K562 (cell line): ENCODE results near the gene TMEM218. TPM values are rescaled to one million over a fixed set of nuclear protein-coding genes. Genes with fewer than 3 reads are reported as not detected.

ENCODE experiments used
- ARHGAP35 ChIP-seq: fragments of 450-650 bp; IDR thresholded peaks from 2 replicates; pipeline ENCODE4 v1.6.1; 2018; ENCODE audit not compliant: partially characterized antibody
- ARID1B ChIP-seq: fragments of 450-650 bp; IDR thresholded peaks from 2 replicates; pipeline ENCODE4 v1.6.1; 2016; ENCODE audit warnings: antibody characterized with exemption, mild to moderate bottlenecking, inconsistent platforms
- CHD2 ChIP-seq: IDR thresholded peaks from 2 replicates; pipeline ENCODE4 v1.6.1; 2011; ENCODE audit warnings: low read depth, low read length
- CXXC5 ChIP-seq: fragments of 250-450 bp; sonication (Bioruptor Pico); IDR thresholded peaks from 2 replicates; pipeline ENCODE4 v1.8.0; 2022; ENCODE audit warnings: inconsistent platforms, mild to moderate bottlenecking, moderate library complexity
- DACH1 ChIP-seq: fragments of 450-650 bp; IDR thresholded peaks from 2 replicates; pipeline ENCODE4 v1.6.1; 2018; ENCODE audit not compliant: partially characterized antibody
- DDX20 ChIP-seq: fragments of 450-650 bp; IDR thresholded peaks from 2 replicates; pipeline ENCODE4 v1.6.1; 2016; ENCODE audit warnings: missing genetic modification characterization, low read depth, mild to moderate bottlenecking, missing compliant biosample characterization, moderate library complexity
- DNMT1 ChIP-seq: fragments of 450-650 bp; IDR thresholded peaks from 2 replicates; pipeline ENCODE4 v1.6.1; 2016; ENCODE audit warnings: antibody characterized with exemption, mild to moderate bottlenecking
- ELF1 ChIP-seq: fragments of 200-800 bp; sonication (Bioruptor generic); IDR thresholded peaks from 2 replicates; pipeline ENCODE4 v1.6.1; 2016; ENCODE audit warnings: missing genetic modification characterization, missing compliant biosample characterization
- HES1 ChIP-seq: fragments of 450-650 bp; IDR thresholded peaks from 2 replicates; pipeline ENCODE4 v1.6.1; 2016; ENCODE audit warnings: low read depth, mild to moderate bottlenecking, moderate library complexity
- MGA ChIP-seq: fragments of 450-650 bp; IDR thresholded peaks from 2 replicates; pipeline ENCODE4 v1.6.1; 2016; ENCODE audit warnings: mild to moderate bottlenecking, moderate library complexity
- POLR2G ChIP-seq: fragments of 200-400 bp; formaldehyde crosslinking; IDR thresholded peaks from 2 replicates; pipeline ENCODE4 v1.6.1; 2017; ENCODE audit warnings: low read depth, mild to moderate bottlenecking, antibody characterized with exemption, low read length, moderate library complexity
- TOE1 ChIP-seq, 2 experiments: fragments of 450-650 bp in 1 of 2; sonication (generic) in 1 of 2; formaldehyde crosslinking in 1 of 2; IDR thresholded peaks; 2 replicates each; pipeline versions ENCODE4 v1.7.1 to v1.8.0; 2016 to 2022; ENCODE audit warnings: borderline replicate concordance in 2 of 2, mild to moderate bottlenecking in 2 of 2, antibody characterized with exemption in 1 of 2, inconsistent platforms in 1 of 2, low read depth in 1 of 2, missing genetic modification reagents in 1 of 2, moderate library complexity in 1 of 2
- ZNF121 ChIP-seq: sonication (generic); formaldehyde crosslinking; conservative IDR thresholded peaks from 2 replicates; pipeline ENCODE4 v1.8.0; 2022; ENCODE audit warnings: missing genetic modification reagents
- ZNF174 ChIP-seq: fragments of 250-450 bp; sonication (Bioruptor Pico); IDR thresholded peaks from 2 replicates; pipeline ENCODE4 v1.4.0; 2020; ENCODE audit warnings: mild to moderate bottlenecking
- ZSCAN32 ChIP-seq: fragments of 450-650 bp; formaldehyde crosslinking; IDR thresholded peaks from 2 replicates; pipeline ENCODE4 v1.4.0; 2020; ENCODE audit warnings: mild to moderate bottlenecking, moderate library complexity
- polyA plus RNA-seq, 8 experiments: library from polyadenylated mRNA; depleted of rRNA in 4 of 8; stranded (reverse) in 5 of 8; unstranded in 3 of 8; fragments of >200 nt; fragmentation: Nextera tagmentation in 2 of 8; fragmentation: Illumina TruSeq in 1 of 8; extraction: Ambion mirVana in 2 of 8; extraction: Trizol in 1 of 8; gene quantifications; 2 replicates each; pipeline versions ENCODE4 v1.2.1 to v1.2.3, GENCODE V29; 2011 to 2014; ENCODE audit warnings: inconsistent platforms in 1 of 8, missing spikeins in 1 of 8
- total RNA-seq, 7 experiments: library from RNA; depleted of rRNA in 6 of 7; stranded (reverse); fragments of >200 nt in 6 of 7; fragmentation: Illumina TruSeq in 2 of 7; extraction: Trizol in 2 of 7; gene quantifications; 2 replicates each; pipeline versions ENCODE4 v1.2.1 to v1.2.3, GENCODE V29; 2011 to 2021; ENCODE audit warnings: low replicate concordance in 1 of 7
- TF ChIP-seq, protein P1 (sequence below), 2 experiments: fragments of 250-450 bp in 1 of 2; fragments of 450-650 bp in 1 of 2; sonication (Bioruptor Pico) in 1 of 2; IDR thresholded peaks; 2 replicates each; pipeline versions ENCODE4 v1.6.1 to v1.8.0; 2016 to 2021; ENCODE audit warnings: mild to moderate bottlenecking in 2 of 2, moderate library complexity in 2 of 2, missing compliant biosample characterization in 1 of 2, missing genetic modification characterization in 1 of 2

The TMEM218 gene
- total and polyA plus RNA-seq, 9 of the 15 experiments (the other 6 are each of a cell fraction or from before 2014, with no cell fraction given), result 13.4 to 32.2 (median 25.4) TPM

GRCh38 chr11:125075900-125076317 lies 35.5 kb downstream of the TMEM218 start (continued):
- TF ChIP-seq ZNF174 (CRISPR knock-in tag) (no peak), CXXC5 (CRISPR knock-in tag) (0 out of 2 replicates have a peak, but pooled peaks have one; percentile 41), MGA (peak; percentile 57; the same call in 1 of the 2 replicates), DNMT1 (no peak), DACH1 (no peak), CHD2 (no peak), ZSCAN32 (CRISPR knock-in tag) (no peak), DDX20 (tag) (no peak), ARHGAP35 (no peak), ARID1B (peak; percentile 21; the same call in 1 of the 2 replicates), TOE1 (IDR thresholded peaks at IDR 0.05; ENCODE audit: borderline replicate concordance) (no peak), TOE1 (CRISPR knock-in tag; IDR thresholded peaks at IDR 0.05; ENCODE audit: borderline replicate concordance, low read depth) (no peak), ZNF121 (CRISPR knock-in tag) (no peak), ELF1 (no peak), POLR2G (no peak), HES1 (no peak)
- TF ChIP-seq, protein P1, sequence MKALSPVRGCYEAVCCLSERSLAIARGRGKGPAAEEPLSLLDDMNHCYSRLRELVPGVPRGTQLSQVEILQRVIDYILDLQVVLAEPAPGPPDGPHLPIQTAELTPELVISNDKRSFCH (CRISPR knock-in tag; IDR thresholded peaks at IDR 0.05), result no peak
- TF ChIP-seq, protein P1 (tag; IDR thresholded peaks at IDR 0.05), result no peak
